NCI-H748 (cell line): Measurements from ENCODE around the gene TRIP13.

Source experiments
- DNase-seq: peaks from one replicate; lab custom pipeline; 2025; ENCODE audit not compliant: unreplicated experiment; lab: John Stamatoyannopoulos, UW

The TRIP13 gene

DNA sequence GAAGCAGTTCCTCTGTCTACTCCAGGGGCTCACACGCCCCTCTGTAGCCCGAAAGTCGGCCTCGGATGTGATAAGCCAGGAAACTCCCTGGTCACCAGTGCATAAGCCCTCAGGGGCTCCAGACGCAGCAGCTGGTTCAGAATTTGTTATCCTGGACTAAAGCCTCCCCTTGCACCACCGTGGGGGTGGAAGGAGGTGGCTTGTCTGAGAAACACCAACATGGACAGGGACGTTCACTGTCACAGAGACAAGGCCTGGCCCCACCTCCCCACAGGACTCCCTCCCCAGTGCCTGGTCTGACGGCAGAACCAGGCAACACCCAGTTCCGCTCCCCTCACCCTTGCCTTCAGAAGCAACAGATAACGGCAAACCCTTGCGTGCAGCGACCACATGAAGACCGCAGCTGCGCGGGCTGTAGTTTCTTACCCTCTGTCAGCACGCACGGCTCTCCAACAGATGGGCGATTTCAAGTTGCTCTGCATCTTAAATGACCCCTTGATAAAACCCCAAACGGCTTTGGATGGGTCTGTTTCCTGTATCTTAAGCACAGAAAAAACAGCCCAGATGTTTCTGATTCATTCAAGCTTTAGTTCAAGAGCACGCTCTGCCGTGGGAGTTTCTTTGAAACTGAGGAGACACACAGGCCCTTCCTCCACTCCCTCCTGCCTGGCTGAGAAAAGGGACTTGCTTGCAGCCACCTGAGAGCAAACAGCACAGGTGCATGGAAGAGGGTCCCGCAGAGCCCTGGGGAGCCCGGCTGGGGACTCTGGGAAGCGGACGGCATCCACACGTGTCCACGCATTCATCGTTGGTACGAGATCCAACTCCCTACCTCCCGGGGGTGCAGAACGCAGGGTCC lies 71.2 kb downstream of the TRIP13 start:
- DNase-seq = no peak

GRCh38 chr5:964821-965220 lies 72.1 kb downstream of the TRIP13 start:
- DNase-seq = no peak

DNA sequence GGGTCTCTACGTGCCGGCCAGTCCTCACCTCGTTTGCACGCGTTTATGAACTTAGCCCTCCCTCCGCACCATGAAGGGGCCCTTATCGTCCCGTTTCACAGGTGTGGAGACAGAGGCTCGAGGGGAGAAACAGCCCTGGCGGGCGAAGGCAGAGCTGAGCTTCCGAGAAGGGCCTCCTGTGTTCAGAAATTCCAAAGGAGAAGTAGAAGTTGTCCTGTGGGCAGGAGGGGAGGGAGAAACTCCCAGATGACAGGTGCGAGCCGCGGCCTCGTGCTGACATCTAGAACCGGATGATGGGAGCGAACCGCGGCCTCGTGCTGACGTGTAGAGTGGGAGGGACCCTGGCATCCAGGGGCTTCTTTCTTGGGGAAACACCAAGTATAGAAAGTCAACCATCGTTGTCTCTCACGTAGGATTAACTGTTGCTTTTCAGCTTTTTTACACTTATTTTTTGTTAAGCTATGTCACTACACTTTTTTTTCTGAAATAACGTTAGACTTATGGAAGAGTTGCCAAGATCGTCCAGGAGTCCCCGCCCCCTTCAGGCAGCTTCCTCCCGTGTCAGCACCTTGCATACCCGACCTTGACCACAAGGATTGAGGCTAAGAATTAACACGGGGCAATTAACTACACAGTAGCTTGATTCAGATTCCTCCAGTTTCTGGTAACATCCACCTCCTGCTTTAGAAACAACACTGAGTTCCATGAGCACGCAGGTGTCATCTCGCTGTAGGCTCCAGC lies 73.1 kb downstream of the TRIP13 start:
- no peak for DNase-seq

GRCh38 chr5:966345-966710 lies 73.6 kb downstream of the TRIP13 start:
- DNase-seq = no peak

DNA sequence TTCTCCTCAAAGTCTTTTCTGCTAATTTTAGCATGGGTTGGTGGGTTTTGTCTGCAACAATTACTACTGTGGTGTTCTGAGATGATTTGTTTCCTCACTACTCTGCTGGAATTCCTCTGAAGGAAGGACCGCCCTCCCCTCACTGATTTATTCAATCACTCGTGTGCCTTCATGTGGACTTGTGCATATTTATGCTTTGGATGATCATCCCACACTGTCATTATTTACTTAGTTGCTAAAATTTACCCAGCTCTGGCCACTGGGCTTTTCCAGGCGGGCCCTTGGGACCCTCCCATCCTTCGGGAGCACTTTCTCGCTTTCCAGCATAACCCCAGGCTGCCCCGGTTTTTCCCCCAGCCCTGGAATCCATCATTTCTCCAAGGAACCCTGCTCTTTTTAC lies 74.3 kb downstream of the TRIP13 start:
- DNase-seq = no peak
